GM21390 (cell line): ENCODE data around the gene MOGAT1.
"Not testable (repeated sequence)": the region's sequence is repeated elsewhere in the genome, so short reads cannot be mapped to it uniquely, and the experiment has no call there.

ENCODE experiments used
- ATAC-seq: cut with Tn5 transposase; IDR thresholded peaks from one replicate; pipeline ENCODE4 v1.9.1; 2021; ENCODE audit not compliant: unreplicated experiment

The MOGAT1 gene

DNA sequence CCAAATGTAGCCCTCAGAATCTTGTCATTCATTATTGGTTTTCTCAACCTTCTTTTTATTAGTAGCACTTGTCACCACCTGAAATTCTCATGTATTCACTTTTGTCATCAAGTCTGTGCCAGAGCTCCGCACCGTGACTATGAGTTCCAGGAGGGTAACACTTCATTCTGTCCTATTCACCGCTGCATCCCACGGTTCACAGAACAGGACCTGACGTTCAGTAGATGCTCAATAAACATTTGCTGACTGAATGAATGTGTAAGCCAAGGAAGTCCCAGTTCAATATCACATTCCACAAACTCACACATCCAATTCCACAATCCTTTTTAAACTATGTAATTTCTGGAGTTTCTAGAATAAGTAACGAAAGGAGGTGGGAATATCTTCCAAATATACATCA lies 65.5 kb downstream of the MOGAT1 start:
- no peak for ATAC-seq

DNA sequence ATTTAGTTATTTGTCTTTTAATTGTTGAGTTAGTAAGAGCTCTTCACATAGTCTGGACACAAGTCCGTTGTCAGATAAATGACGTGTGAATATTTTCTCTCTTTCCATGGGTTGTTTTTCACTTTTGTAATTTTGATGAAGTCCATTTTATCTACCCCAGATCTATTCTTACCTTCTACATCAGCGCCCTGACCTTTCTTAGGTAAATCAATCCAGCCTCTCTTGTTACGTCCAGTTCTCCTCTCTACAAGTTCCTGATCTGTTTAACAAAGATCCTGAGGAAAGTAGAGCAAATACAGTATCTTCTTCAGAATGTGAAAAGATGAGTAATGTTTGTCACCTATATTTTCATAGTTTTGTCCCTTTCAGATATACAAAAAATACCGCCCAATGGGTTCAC lies 66.9 kb downstream of the MOGAT1 start:
- ATAC-seq, result no peak

DNA sequence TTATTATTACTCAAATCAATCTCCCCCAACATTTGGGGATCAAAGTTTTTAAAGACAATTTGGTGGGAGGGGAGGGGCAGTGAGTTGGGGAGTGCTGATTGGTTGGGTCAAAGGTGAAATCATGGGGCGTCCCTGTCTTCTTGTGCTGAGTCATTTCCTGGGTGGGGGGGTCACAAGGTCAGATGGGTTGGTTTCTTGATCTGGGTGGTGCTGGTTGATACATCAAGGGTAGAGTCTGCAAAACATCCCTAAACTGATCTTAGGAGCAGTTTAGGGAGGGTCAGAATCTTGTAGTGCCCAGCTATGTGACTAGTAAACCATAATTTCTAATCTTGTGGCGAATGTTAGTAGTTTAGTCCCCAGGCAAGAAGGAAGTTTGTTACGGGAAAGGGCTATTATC lies 67.4 kb downstream of the MOGAT1 start:
- no peak for ATAC-seq

DNA sequence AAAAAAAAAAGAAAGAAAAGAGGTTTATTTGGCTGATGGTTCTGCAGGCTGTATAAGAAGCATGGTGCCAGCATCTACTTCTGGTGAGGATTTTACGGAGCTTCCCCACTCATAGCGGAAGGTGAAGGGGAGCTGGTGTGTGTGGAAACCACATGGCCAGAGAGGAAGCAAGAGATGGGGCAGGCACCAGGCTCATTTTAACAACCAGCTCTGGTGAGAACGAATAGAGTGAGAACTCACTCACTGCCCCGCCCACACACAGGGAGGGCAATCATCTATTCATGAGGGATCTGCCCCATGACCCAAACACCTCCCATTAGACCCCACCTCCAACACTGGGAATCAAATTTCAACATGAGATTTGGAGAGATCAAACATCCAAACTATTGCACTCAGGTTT lies 68.5 kb downstream of the MOGAT1 start:
- ATAC-seq, result no peak

DNA sequence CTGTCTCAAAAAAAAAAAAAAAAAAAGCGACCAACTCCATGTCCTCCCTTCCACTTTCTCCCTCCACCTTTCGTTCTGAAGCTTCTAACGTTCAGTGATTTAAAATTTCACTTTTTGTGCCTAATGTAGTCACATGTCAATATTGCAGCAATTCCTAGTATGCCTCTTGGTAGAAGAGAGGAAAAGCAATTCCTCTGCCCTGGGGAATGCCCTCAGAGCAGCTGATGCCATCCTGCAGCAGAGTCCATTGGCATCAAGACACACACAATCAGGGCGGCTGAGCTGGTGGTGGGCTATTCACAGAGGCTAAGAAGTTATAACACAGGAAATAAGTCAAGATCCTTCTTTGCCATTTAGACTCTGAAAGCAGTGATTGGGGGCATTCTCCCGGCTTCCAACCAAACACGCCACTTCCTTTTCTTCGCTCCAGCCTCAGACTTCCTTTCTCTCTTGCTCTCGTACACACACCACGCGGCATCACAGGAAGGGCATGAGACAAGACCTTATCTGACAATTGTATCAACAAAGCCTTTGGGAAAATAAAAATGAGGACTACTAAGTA lies 71.9 kb downstream of the MOGAT1 start:
- ATAC-seq, result no peak

DNA sequence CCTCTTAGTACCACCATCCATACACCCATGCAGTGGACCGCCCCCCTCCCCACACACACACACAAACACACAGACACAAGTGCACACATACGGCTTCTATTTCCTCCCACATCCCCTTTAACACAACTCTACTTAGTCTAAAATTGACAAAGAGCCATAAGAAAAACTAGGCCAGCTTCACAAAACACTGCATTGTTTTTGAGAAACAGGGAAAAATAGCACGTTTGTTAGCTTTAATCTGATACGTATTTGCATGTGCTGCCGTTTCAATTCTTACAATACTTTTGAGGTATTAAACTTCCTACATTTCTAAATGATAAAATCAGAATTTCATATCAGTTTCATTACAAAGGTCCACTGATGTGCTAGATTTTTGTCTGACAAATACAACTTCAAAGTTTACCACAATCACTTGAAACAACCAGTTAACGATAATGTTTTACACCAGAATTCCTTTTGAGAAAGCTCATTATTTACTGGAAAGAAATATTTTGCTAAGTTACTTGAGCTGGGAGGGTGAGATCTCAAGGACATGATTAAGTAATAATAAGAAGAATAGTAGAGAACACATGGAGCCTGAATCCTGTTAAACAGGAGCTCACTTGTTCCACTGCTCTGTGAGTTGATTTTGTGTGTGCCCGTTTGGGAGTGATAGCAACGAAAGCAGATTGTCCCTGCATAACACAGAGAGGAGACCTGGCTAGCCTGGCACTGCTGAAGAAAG lies 74.5 kb downstream of the MOGAT1 start:
- ATAC-seq, result no peak

DNA sequence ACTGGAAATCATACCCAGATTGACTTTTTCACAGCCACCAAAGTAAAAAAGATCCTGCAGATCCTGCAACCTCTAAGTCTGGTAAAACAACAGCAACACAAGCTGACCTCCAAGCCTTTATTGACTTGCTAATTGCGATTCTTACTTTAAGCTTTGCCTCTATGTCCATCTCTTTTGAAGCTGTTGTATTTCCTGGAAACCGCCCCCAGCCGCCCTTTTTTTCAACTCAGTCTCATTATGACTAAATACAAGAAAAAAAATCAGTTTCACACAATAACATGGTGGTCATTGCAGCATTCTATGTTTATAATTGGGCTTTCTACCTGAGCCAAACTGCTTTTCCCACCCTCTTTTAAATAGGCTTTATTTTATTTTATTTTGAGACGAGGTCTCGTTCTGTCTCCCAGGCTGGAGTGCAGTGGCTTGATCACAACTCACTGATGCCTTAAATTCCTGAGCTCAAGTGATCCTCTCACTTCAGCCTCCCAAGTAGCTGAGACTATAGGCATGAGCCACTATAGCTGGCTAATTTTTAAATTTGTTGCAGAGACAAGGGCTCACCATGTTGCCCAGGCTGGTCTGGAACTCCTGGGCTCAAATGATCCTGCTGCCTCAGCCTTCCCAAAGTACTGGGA lies 76.2 kb downstream of the MOGAT1 start:
- ATAC-seq, result peak; percentile 88

DNA sequence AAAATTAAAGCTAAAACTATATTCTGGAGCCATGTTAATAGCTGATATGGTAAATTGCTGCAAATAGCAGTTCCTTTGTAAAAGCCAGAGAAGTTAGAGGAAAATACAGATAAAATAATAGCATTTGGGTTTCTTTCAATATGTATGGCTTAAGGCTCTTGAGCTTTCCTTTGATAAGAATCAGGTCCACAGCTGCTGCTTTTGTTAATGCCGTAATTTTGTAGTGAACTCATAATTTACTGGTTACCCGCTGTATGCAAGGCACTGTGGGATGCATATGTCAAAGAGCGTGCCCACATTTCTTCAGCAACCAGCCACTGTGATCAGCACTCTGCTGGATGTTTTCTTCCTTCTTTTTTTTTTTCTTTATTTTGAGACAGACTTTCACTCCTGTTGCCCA lies 79.1 kb downstream of the MOGAT1 start:
- ATAC-seq, result no peak

DNA sequence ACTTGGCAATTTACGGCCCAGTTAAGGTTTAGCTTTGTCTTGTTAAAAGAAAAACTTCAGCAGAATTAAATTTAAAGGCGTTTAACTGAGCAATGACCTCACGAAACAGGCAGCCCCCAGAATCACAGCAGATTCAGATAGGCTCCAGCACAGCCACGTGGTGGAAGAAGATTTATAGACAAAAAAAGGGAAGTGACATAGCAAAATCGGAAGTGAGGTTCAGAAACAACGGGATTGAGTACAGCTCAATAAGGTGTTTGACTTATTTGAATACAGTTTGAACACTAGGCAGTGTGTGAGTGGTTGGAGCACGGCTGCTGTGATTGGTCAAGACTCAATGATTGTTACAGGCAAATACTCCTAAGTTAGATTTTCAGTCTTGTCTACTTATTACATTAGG lies 79.8 kb downstream of the MOGAT1 start:
- no peak for ATAC-seq

DNA sequence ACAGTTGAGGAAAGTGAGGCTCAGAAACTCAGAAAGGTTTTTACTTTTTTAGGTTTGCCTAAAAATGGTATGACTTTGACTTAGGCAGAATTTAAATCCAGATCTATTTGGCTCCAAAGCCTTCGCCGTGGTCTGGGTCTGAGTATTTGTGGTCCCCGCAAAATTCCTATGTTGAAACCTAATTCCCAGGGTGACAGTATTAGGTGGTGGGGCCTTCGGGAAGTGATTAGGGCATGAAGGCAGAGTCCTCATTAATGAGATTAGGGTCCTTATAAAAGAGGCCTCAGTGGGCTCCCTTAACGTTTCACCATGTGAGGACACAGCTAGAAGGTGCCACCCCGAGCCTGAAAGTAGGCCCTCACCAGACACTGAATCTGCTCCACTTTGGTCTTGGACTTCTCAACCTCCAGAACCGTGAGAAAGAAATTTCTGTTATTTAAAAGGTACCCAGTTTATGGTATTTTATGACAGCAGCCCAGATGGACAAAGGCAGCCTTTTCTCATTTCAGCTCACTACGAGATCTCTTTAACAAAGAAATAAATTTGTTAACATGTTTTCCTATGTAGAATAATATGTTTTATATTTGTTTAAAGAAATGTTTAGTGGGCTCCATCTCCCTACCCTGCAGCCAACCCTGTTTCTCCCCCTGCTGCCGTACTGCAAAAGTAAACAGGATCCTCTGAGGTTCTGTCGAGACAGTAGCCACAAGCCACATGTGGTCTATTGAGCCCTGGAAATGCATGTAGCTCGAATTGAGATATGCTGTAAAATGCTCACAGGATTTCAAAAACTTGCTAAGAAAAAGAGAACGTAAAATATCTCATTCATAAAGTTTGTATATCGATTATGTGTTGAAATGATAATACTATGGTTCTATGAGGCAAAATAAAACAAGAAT lies 80.6 kb downstream of the MOGAT1 start:
- ATAC-seq, result no peak

DNA sequence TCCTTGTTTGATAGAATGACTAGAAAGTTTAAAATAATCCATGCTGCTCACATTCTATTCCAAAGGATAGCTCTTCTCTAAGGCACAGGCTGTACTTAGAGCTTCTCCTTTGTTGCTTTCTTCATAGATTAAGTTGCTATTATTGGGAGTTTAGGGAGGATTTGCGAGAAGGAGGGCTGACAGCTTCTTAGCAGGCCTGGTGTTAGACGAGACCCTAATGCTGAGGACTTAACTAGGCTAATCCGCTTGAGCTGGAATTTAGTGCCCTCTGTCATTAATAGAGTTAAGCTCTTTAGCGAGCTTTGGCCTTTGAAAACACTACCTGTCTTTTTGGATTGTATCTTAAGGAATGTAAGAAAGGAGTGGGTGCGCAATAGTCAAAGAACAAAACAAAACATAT lies 81.3 kb downstream of the MOGAT1 start:
- ATAC-seq, result no peak

DNA sequence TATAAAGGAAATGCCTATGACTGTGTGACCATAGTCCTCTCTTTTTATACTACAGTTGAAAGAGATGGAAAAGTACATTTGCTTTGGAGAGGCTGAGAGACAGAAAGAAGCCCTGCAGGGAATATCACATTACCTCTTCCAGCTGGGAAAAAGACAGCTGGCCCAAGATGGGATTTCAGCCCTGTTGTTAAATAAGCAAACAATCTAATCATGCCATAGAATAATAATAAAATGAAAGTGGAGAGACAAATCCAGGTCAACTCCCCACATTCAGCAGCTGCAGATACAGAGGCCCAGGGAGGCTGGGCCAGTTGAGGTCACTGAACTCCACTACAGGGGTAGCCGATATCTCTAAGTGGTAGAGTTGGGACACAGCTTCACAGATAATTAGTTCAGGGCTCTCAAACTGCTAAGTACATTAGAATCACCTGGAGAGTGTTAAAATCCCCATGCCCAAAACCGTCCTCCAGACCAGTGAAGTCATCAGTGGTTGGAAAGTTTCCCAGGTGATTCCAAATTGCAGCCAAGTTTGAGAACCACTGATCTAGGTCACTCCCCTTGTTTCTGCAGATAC lies 81.9 kb downstream of the MOGAT1 start:
- no peak for ATAC-seq

DNA sequence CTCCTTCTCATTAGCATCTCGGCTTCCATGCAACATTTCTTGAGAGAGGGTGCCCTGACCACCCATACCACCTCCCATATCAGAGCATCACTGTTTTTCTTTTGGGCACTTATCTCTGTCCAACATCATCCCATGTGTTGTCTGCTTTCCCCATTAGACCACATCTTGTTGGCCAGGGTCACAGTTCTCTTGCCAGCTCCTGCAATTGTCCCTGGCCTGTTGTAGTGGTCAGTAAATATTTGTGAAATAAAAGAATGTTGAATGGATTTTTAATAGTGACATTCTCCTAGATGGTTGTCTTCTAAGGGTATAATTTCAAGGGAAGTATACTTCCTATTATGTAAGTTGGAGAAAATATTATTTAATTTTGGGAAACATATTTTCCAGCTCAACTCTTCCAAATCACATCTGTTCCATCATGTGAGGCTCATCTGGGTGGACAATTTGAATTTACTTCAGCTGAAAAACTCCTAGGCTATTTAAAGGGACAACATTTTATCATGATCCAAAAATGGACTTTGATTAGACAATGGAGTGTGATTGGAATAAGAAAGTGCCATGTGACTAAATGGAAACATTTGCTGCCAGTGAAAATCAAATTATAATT lies 83.0 kb downstream of the MOGAT1 start:
- ATAC-seq, result no peak

DNA sequence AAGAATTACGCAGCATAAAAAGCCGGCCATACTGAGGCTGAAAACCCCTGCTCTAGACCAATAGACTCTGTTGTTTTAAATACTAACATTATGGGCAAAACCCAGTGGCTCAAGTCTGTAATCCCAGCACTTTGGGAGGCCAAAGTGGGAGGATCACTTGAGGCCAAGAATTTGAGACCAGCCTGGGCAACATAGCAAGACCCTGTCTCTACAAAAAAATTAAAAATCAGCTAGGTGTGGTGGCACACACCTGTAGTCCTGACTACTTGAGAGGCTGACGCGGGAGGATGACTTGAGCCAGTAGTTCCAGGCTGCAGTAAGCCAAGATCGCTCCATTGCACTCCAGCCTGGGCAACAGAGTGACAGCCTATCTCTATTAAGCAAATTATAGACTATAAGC lies 84.1 kb downstream of the MOGAT1 start:
- ATAC-seq, result not testable (repeated sequence)

DNA sequence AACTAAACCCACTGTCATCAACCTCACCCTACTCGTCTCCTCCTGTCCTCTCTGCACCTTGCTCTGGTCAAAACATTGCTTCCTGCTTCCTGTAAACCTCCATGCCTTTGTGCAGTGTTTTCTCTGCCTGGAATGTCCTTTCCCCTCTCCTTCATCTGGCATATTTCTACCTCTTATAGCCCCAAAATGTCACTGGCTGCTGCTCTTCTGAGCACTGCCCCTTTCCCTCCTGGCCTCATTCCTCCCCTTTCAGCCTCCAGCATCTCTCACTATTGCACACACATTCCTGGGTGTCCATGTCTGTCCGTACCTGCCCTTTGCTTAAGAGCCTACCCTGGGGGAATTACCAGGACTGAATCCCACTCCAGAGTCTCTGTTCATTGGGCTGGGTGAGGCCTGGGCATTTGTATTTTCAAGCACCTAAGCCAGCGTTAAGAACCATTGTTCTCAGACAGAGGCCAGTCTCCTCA lies 84.9 kb downstream of the MOGAT1 start:
- no peak for ATAC-seq

DNA sequence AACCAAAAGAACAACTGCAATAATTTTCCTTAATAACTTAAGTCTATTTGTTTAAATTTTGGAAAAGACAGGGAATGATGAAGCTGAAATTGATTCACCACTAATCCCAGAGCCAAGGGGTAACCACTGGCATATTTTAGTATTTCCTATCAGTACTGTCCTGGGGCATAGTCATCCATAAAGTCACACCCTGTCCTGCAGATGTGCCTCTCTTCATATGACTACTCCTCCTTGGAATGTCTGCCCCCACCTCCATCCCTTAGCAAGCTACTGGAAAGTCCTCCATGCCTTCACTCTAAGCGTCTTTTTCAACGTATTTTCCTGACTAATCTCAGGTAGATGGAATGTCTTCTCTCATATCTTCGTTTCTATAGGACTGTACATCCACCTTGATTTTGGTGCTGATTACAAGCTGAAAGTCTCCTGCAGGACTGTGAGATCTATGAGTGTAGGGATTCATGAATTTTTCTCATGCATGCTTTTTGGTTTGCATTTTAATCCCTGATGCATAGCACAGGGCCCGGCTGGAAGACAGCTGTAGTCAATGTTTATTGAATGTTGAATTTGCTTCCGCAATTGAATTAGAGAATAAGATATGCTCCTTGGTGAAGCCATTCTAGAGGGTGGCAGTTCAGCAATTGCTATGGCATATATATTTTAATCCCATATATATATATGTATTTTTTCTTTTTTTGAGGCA lies 85.6 kb downstream of the MOGAT1 start:
- no peak for ATAC-seq
